GM18519 (cell line): ENCODE results near the gene STIM2.
"Not testable (repeated sequence)": the region's sequence is repeated elsewhere in the genome, so short reads cannot be mapped to it uniquely, and the experiment has no call there.

Source experiments
- ATAC-seq: cut with Tn5 transposase; IDR thresholded peaks from one replicate; pipeline ENCODE4 v1.9.1; 2021; ENCODE audit warnings: mild to moderate bottlenecking, moderate library complexity; ENCODE audit not compliant: unreplicated experiment, low FRiP score

Gene STIM2

GRCh38 chr4:26866781-26867180 lies 6.1 kb downstream of the STIM2 start:
- ATAC-seq: no peak

GRCh38 chr4:26867914-26868684 lies 7.5 kb downstream of the STIM2 start:
- no peak for ATAC-seq

- no peak for ATAC-seq
Measured at GRCh38 chr4:26870576-26871262, 10.1 kb downstream of the STIM2 start.

- ATAC-seq: no peak
Measured at GRCh38 chr4:26871611-26872010, 11.0 kb downstream of the STIM2 start.

GRCh38 chr4:26873391-26874026 lies 12.9 kb downstream of the STIM2 start:
- ATAC-seq: no peak

DNA sequence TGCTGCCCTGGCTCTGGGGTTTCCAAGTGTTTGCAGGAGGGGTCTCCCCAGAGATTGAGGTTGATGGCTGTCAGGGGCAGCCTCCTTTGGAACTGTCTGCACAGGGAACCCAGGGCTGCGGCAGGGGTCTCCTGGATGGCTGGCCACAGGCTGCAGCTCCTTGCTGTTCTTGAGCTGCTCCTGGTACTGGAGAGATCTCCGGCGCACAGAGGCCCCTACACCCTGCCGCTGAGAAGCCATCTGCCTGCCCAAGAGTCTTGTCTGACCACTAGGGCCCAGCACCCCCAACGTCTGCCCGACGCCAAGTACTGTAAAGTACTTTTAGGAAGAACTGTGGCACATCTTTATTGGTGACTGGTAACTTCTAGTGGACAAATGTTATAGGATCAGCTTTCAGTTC lies 13.5 kb downstream of the STIM2 start:
- ATAC-seq: no peak

GRCh38 chr4:26877406-26877805 lies 16.8 kb downstream of the STIM2 start:
- no peak for ATAC-seq

DNA sequence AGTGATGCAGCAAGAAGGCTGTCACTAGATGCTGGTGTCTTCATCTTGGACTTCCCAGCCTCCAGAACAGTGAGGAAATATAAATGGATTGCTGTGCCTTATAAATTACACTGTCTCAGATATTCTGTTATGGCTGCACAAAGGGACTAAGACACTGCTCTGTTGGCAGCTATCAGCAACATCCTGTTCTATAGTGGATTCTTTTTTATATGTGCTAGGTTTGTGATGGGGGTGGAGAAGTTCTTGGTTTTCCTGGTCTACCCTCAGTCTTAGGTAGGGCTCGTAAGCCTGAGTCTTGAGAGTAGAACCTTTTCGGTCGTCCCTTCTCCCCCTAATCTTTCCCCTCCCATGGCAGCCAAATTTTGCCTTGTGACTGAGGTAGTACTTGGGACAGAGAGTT lies 17.3 kb downstream of the STIM2 start:
- ATAC-seq: no peak

DNA sequence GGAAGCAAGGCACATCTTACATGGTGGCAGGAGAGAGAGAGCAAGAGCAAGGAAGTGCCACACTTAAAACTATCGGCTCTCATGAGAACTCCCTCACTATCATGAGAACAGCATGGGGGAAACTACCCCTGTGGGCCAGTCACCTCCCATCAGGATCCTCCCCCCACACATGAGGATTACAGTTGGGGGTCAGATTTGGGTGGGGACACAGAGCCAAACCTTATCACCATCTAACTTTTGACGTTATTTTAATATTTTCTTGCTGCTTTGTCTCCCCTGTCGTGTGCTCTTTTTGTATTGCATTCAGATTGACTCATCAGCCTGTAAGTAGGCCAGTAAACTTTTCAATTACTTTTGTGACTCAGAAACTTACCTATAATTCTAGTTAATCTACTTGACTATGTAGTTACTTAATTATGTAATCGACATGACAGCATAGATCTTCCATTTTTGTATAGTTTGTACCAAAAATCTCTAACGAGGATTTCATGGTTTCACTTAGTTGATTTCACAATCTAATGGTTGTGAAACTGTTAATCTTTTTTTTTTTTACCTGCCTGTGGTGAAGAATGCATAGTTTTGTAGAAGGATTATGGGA lies 18.3 kb downstream of the STIM2 start:
- ATAC-seq: no peak

DNA sequence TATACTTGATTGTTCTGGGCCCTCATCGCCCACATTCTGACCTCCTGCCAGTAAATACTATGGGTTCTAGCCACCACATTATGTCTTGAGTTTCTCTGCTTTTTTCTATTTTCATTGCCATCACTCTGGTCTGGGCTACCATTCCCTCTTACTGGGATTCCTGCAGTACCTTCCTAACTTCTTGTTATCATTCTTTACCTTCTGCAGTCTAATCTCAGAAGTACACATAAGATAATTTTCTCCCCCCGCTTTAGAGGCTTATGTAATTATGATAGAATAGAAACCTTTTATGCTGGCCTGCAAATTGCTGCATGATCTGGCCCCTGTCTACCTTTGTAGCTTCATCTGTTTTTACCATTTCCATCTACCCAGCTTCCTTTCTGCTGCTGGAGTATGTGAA lies 19.2 kb downstream of the STIM2 start:
- ATAC-seq: no peak

GRCh38 chr4:26884026-26884425 lies 23.4 kb downstream of the STIM2 start:
- no peak for ATAC-seq

- peak; percentile 69 for ATAC-seq
Measured at GRCh38 chr4:26884486-26884988, 23.9 kb downstream of the STIM2 start.

DNA sequence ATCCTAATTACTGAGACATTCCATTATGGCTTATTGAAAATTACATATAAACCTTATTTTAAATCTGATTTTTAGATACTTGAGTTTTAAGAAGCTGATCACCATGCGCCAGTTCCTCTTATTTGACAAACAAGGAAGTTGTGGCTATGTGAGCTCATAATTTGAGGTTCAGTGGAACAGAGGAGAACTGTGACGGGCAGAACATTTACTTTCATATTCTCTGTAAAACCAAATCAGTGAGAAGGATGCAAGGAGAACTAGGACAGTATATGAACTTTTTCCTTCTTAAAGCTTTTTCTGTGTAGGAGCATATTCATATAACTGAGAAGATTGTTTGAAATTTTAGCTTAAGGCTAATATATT lies 25.3 kb downstream of the STIM2 start:
- ATAC-seq: peak; percentile 60

GRCh38 chr4:26887143-26887542 lies 26.5 kb downstream of the STIM2 start:
- no peak for ATAC-seq

DNA sequence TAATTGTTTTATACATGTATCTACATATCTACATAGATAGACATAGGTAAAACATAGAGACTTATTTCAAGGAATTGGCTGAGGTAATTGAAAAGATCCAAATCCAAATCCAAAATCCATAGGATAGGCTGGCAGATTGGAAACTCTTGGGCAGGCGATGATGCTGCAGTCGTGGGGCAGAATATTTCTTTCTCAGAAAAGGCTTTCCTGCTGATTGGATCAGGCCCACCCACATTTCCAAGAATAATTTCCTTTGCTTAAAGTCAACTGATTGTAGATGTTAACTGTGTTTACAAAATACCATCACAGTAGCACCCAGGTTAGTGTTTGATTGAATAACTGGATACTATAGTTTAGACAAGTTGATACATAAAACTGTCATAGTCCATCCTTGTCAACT lies 27.2 kb downstream of the STIM2 start:
- ATAC-seq: no peak

- no peak for ATAC-seq
Measured at GRCh38 chr4:26889356-26889755, 28.7 kb downstream of the STIM2 start.

DNA sequence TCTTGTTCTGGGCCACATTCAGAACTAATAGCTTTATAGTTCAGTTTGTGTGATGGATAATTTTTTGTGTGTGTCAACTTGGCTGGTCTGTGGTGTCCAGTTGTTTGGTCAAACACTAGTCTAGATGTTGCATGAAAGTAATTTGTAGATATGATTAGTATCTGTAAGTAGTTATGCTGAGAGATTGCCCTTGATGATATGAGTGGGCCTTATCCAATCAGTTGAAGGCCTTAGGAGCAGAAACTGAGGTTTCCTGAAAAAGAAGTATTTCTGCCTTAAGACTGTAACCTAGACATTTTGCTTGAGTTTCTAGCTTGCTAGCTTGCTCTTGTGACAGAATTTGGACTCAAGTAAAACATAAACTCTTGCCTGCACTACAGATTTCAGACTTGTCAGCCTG lies 30.4 kb downstream of the STIM2 start:
- ATAC-seq: no peak

DNA sequence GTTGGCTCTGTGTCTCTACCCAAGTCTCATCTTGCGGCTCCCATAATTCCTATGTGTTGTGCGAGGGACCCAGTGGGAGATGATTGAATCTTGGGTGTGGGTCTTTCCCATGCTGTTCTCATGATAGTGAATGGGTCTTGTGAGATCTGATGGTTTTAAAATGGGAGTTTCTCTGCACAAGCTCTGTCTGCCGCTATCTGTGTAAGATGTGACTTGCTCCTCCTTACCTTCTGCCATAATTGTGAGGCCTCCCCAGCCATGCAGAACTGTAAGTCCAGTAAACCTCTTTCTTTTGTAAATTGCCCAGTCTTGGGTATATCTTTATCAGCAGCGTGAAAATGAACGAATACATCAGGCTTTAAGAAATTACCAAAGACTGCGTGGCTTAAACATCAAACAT lies 31.2 kb downstream of the STIM2 start:
- no peak for ATAC-seq

- ATAC-seq: no peak
Measured at GRCh38 chr4:26892480-26893150, 32.0 kb downstream of the STIM2 start.

GRCh38 chr4:26893491-26893890 lies 32.9 kb downstream of the STIM2 start:
- no peak for ATAC-seq

DNA sequence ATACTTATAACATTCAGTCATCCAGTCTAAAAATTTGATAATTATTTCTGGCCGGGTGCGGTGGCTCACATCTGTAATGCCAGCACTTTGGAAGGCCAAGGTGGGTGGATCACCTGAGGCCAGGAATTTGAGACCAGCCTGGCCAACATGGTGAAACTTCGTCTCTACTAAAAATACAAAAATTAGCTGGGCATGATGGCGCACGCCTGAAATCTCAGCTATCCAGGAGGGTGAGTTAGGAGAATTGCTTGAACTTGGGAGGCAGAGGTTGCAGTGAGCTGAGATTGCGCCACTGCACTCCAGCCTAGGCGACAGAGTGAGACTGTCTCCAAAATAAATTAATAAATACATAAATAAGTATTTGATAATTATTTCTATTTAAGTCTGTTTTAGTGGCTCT lies 34.2 kb downstream of the STIM2 start:
- not testable (repeated sequence) for ATAC-seq
